Fibroblast of lung (primary cell): ENCODE results near the gene GLIPR2.

Experiments used
- EZH2 ChIP-seq: IDR thresholded peaks from 2 replicates; pipeline ENCODE4 v1.5.1; 2012; ENCODE audit warnings: low read length, control low read depth, mild to moderate bottlenecking; ENCODE audit errors: missing control alignments
- TF ChIP-seq, protein P1 (sequence below), 2 donors: IDR thresholded peaks in 1 of 2; conservative IDR thresholded peaks in 1 of 2; 1 replicate in 1 of 2; 2 replicates in 1 of 2; pipeline ENCODE4 v1.5.1; 2011 to 2012; ENCODE audit warnings: low read length in 2 of 2, control low read depth in 1 of 2, inconsistent platforms in 1 of 2, low read depth in 1 of 2, mild to moderate bottlenecking in 1 of 2

DNA sequence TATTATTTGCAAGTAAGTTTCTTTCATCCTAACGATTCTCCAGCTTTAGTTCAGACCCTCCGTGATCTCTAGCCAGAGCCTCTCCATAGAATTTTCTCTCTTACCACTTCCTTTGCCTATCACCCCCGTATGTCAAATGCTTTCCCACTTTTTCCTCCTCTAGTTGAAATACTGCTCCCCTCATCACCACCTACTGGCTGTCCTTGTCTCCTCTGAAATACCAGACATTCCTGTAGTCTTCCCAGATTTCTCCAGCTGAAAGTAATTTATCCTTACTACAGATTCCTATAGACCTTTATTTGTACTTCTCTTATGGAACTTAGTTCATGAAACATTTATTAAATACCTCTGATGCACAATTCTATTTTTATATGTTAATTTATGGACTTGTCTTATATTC is 36.0 kb upstream of the GLIPR2 start:
- TF ChIP-seq, protein P1, sequence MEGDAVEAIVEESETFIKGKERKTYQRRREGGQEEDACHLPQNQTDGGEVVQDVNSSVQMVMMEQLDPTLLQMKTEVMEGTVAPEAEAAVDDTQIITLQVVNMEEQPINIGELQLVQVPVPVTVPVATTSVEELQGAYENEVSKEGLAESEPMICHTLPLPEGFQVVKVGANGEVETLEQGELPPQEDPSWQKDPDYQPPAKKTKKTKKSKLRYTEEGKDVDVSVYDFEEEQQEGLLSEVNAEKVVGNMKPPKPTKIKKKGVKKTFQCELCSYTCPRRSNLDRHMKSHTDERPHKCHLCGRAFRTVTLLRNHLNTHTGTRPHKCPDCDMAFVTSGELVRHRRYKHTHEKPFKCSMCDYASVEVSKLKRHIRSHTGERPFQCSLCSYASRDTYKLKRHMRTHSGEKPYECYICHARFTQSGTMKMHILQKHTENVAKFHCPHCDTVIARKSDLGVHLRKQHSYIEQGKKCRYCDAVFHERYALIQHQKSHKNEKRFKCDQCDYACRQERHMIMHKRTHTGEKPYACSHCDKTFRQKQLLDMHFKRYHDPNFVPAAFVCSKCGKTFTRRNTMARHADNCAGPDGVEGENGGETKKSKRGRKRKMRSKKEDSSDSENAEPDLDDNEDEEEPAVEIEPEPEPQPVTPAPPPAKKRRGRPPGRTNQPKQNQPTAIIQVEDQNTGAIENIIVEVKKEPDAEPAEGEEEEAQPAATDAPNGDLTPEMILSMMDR (conservative IDR thresholded peaks at IDR 0.05 in 1 of 2, IDR thresholded peaks at IDR 0.05 in 1 of 2; ENCODE audit: low read depth in 1 of 2, low read length in 2 of 2), result no peak
- no peak for TF ChIP-seq EZH2
